HepG2 (cell line): Measurements from ENCODE around the gene PRM2. TPM values are rescaled to one million over a fixed set of nuclear protein-coding genes. Genes with fewer than 3 reads are reported as not detected.

Experiments used
- DNMT3B ChIP-seq: conservative IDR thresholded peaks from 2 replicates; pipeline ENCODE4 v1.6.1; 2016; ENCODE audit warnings: missing biosample characterization, control low read depth
- ETV6 ChIP-seq: sonication (generic); formaldehyde crosslinking; conservative IDR thresholded peaks from 2 replicates; pipeline ENCODE4 v1.4.0; 2020; ENCODE audit warnings: missing genetic modification reagents
- FOXC1 ChIP-seq: sonication (generic); formaldehyde crosslinking; IDR thresholded peaks from 2 replicates; pipeline ENCODE4 v1.8.0; 2022; ENCODE audit warnings: mild to moderate bottlenecking, missing genetic modification reagents, borderline replicate concordance
- FOXK2 ChIP-seq: fragments of 450-650 bp; IDR thresholded peaks from 2 replicates; pipeline ENCODE4 v1.6.1; 2016
- GPN1 ChIP-seq: sonication (generic); formaldehyde crosslinking; IDR thresholded peaks from 2 replicates; pipeline ENCODE4 v1.5.1; 2020; ENCODE audit warnings: missing genetic modification reagents, borderline replicate concordance
- MED1 ChIP-seq: sonication (generic); formaldehyde crosslinking; IDR thresholded peaks from 2 replicates; pipeline ENCODE4 v1.4.0; 2020; ENCODE audit warnings: missing genetic modification reagents
- MEF2D ChIP-seq: sonication (generic); formaldehyde crosslinking; IDR thresholded peaks from 2 replicates; pipeline ENCODE4 v1.5.1; 2020; ENCODE audit warnings: mild to moderate bottlenecking, missing genetic modification reagents
- NFE2 ChIP-seq: sonication (generic); formaldehyde crosslinking; IDR thresholded peaks from 2 replicates; pipeline ENCODE4 v1.4.0; 2020; ENCODE audit warnings: missing genetic modification reagents
- PAX8 ChIP-seq: sonication (generic); formaldehyde crosslinking; IDR thresholded peaks from 2 replicates; pipeline ENCODE4 v1.8.0; 2022; ENCODE audit warnings: mild to moderate bottlenecking, missing genetic modification reagents, borderline replicate concordance
- PRDM10 ChIP-seq: sonication (generic); formaldehyde crosslinking; IDR thresholded peaks from 2 replicates; pipeline ENCODE4 v1.4.0; 2020; ENCODE audit warnings: low read depth, missing genetic modification reagents
- RXRA ChIP-seq: sonication (generic); formaldehyde crosslinking; IDR thresholded peaks from 2 replicates; pipeline ENCODE4 v1.5.1; 2020; ENCODE audit warnings: missing genetic modification reagents
- SKI ChIP-seq: fragments of 450-650 bp; IDR thresholded peaks from one replicate; pipeline ENCODE4 v1.6.1; 2018; ENCODE audit warnings: mild to moderate bottlenecking; ENCODE audit not compliant: partially characterized antibody
- STAG1 ChIP-seq: sonication (generic); formaldehyde crosslinking; IDR thresholded peaks from 2 replicates; pipeline ENCODE4 v1.4.0; 2020; ENCODE audit warnings: missing genetic modification reagents
- TBX2 ChIP-seq: sonication (generic); formaldehyde crosslinking; IDR thresholded peaks from 2 replicates; pipeline ENCODE4 v1.5.0; 2020; ENCODE audit warnings: missing genetic modification reagents, mild to moderate bottlenecking, borderline replicate concordance
- THRA ChIP-seq: sonication (generic); formaldehyde crosslinking; IDR thresholded peaks from 2 replicates; pipeline ENCODE4 v1.4.0; 2020; ENCODE audit warnings: missing genetic modification reagents, borderline replicate concordance
- U2AF1 ChIP-seq: fragments of 200-400 bp; formaldehyde crosslinking; optimal IDR thresholded peaks from 2 replicates; pipeline ENCODE3; 2017; ENCODE audit warnings: mild to moderate bottlenecking, low read depth, low read length
- ZBTB37 ChIP-seq: sonication (generic); formaldehyde crosslinking; IDR thresholded peaks from 2 replicates; pipeline ENCODE4 v1.4.0; 2020; ENCODE audit warnings: mild to moderate bottlenecking, missing genetic modification reagents
- ZFX ChIP-seq: sonication (generic); formaldehyde crosslinking; IDR thresholded peaks from 2 replicates; pipeline ENCODE4 v1.4.0; 2020; ENCODE audit warnings: mild to moderate bottlenecking, low read depth, missing genetic modification reagents, moderate library complexity
- ZNF143 ChIP-seq: sonication (generic); formaldehyde crosslinking; IDR thresholded peaks from 2 replicates; pipeline ENCODE4 v1.4.0; 2020; ENCODE audit warnings: missing genetic modification reagents
- ZNF260 ChIP-seq: sonication (generic); formaldehyde crosslinking; IDR thresholded peaks from 2 replicates; pipeline ENCODE4 v1.4.0; 2020; ENCODE audit warnings: missing genetic modification reagents, low read depth, mild to moderate bottlenecking, borderline replicate concordance
- ZNF335 ChIP-seq: sonication (generic); formaldehyde crosslinking; IDR thresholded peaks from 2 replicates; pipeline ENCODE4 v1.4.0; 2020; ENCODE audit warnings: missing genetic modification reagents
- ZNF430 ChIP-seq: sonication (generic); formaldehyde crosslinking; IDR thresholded peaks from 2 replicates; pipeline ENCODE4 v1.9.0; 2021; ENCODE audit warnings: mild to moderate bottlenecking, missing genetic modification reagents
- ZNF431 ChIP-seq: sonication (generic); formaldehyde crosslinking; IDR thresholded peaks from 2 replicates; pipeline ENCODE4 v1.9.0; 2022; ENCODE audit warnings: missing genetic modification reagents, low read depth, mild to moderate bottlenecking, borderline replicate concordance
- ZSCAN21 ChIP-seq: sonication (generic); formaldehyde crosslinking; IDR thresholded peaks from 2 replicates; pipeline ENCODE4 v1.8.0; 2022; ENCODE audit warnings: mild to moderate bottlenecking, missing genetic modification reagents, moderate library complexity, borderline replicate concordance
- polyA plus RNA-seq, 8 experiments: library from polyadenylated mRNA; depleted of rRNA in 3 of 8; stranded (reverse) in 7 of 8; unstranded in 1 of 8; fragments of >200 nt; fragmentation: Illumina TruSeq in 4 of 8; extraction: Trizol in 4 of 8; gene quantifications; 2 replicates each; pipeline versions ENCODE4 v1.2.1 to v1.2.3, GENCODE V29; 2011 to 2016; ENCODE audit warnings: low read depth in 4 of 8, missing spikeins in 1 of 8, mixed read lengths in 1 of 8; ENCODE audit not compliant: insufficient read depth in 1 of 8
- total RNA-seq, 5 experiments: library from RNA; depleted of rRNA; stranded (reverse); fragments of >200 nt; fragmentation: Illumina TruSeq; extraction: Trizol; gene quantifications; 2 replicates each; pipeline ENCODE4 v1.2.3, GENCODE V29; 2016; ENCODE audit warnings: low read depth in 1 of 5

The PRM2 gene
- total and polyA plus RNA-seq, 2 of the 13 experiments (the other 11 are each of a cell fraction or from before 2014, with no cell fraction given) = 0.54 TPM; not detected in 1

GRCh38 chr16:11312718-11313492 is 36.6 kb upstream of the PRM2 start (continued):
- TF ChIP-seq PRDM10 (CRISPR knock-in tag) = 0 out of 2 replicates have a peak, but pooled peaks have one; percentile 7
- TF ChIP-seq FOXC1 (CRISPR knock-in tag) = 0 out of 2 replicates have a peak, but pooled peaks have one; percentile 19
- TF ChIP-seq ETV6 (CRISPR knock-in tag) = peak; percentile 75; the same call in 1 of the 2 replicates
- no peak for TF ChIP-seq ZNF335 (CRISPR knock-in tag)
- no peak for TF ChIP-seq GPN1
- TF ChIP-seq ZNF143 (CRISPR knock-in tag) = no peak
- TF ChIP-seq TBX2 (CRISPR knock-in tag) = no peak
- 0 out of 2 replicates have a peak, but pooled peaks have one; percentile 18 for TF ChIP-seq ZNF430 (CRISPR knock-in tag)
- TF ChIP-seq ZNF431 (CRISPR knock-in tag) = no peak
- TF ChIP-seq ZSCAN21 (CRISPR knock-in tag) = 0 out of 2 replicates have a peak, but pooled peaks have one; percentile 24
- TF ChIP-seq U2AF1 = peak; percentile 75
- no peak for TF ChIP-seq FOXK2
- TF ChIP-seq ZNF260 = no peak
- TF ChIP-seq MED1 (CRISPR knock-in tag) = 0 out of 2 replicates have a peak, but pooled peaks have one; percentile 42
- TF ChIP-seq PAX8 = no peak
- no peak for TF ChIP-seq RXRA
- TF ChIP-seq MEF2D (CRISPR knock-in tag) = no peak
- no peak for TF ChIP-seq ZBTB37 (CRISPR knock-in tag)
- no peak for TF ChIP-seq STAG1 (CRISPR knock-in tag)
- TF ChIP-seq DNMT3B = 0 out of 2 replicates have a peak, but pooled peaks have one; percentile 51
- TF ChIP-seq NFE2 = 0 out of 2 replicates have a peak, but pooled peaks have one; percentile 29
- peak; percentile 23; the same call in 1 of the 2 replicates for TF ChIP-seq THRA (CRISPR knock-in tag)
- TF ChIP-seq SKI = no peak
- TF ChIP-seq ZFX (CRISPR knock-in tag) = no peak; the same call in 1 of the 2 replicates
